H1 (cell line): ENCODE results near the gene PRKACA. TPM values are rescaled to one million over a fixed set of nuclear protein-coding genes. Genes with fewer than 3 reads are reported as not detected.

Source experiments
- CHD7 ChIP-seq: fragments of 300-600 bp; sonication (generic); IDR thresholded peaks from 2 replicates; pipeline ENCODE4 v1.7.1; 2012; ENCODE audit warnings: low read length, moderate library complexity, mild to moderate bottlenecking, inconsistent platforms; ENCODE audit not compliant: insufficient replicate concordance
- FOSL1 ChIP-seq: IDR thresholded peaks from 2 replicates; pipeline ENCODE4 v1.6.1; 2011; ENCODE audit warnings: mild to moderate bottlenecking, low read depth, low read length, moderate library complexity; ENCODE audit not compliant: insufficient read depth
- HDAC2 ChIP-seq, 2 experiments: fragments of 300-600 bp in 1 of 2; sonication (generic) in 1 of 2; IDR thresholded peaks; 2 replicates each; pipeline ENCODE4 v1.6.1; 2011 to 2012; ENCODE audit warnings: low read depth in 2 of 2, low read length in 2 of 2, mild to moderate bottlenecking in 2 of 2, moderate library complexity in 2 of 2, borderline replicate concordance in 1 of 2, inconsistent platforms in 1 of 2
- HDAC6 ChIP-seq: IDR thresholded peaks from one replicate; pipeline ENCODE4 v1.7.1; 2012; ENCODE audit warnings: low read depth, mild to moderate bottlenecking, inconsistent platforms, low read length, moderate library complexity
- POU5F1 ChIP-seq: IDR thresholded peaks from 2 replicates; pipeline ENCODE4 v1.6.1; 2011; ENCODE audit warnings: low read depth, mild to moderate bottlenecking, low read length, moderate library complexity
- RNF2 ChIP-seq: fragments of 200-900, 300-1000 bp; sonication (generic); IDR thresholded peaks from 2 replicates; pipeline ENCODE4 v1.7.1; 2016; ENCODE audit warnings: borderline replicate concordance, low read depth, mild to moderate bottlenecking, antibody characterized with exemption, low read length; ENCODE audit not compliant: poor library complexity, severe bottlenecking; ENCODE audit errors: missing control alignments
- SAP30 ChIP-seq: fragments of 300-600 bp; sonication (generic); IDR thresholded peaks from 2 replicates; pipeline ENCODE4 v1.7.1; 2012; ENCODE audit warnings: low read length, moderate library complexity, mild to moderate bottlenecking, inconsistent platforms; ENCODE audit not compliant: insufficient read depth, insufficient replicate concordance
- SP1 ChIP-seq: IDR thresholded peaks from 2 replicates; pipeline ENCODE4 v1.6.1; 2011; ENCODE audit warnings: low read depth, low read length
- TBP ChIP-seq: IDR thresholded peaks from 2 replicates; pipeline ENCODE4 v1.6.1; 2011; ENCODE audit warnings: low read depth, low read length, improper control_type of control experiment
- polyA plus RNA-seq, 7 experiments: library from polyadenylated mRNA; depleted of rRNA in 3 of 7; stranded (reverse) in 5 of 7; unstranded in 2 of 7; fragments of >200 nt in 5 of 7; fragments of 200-250 nt in 2 of 7; gene quantifications; 1 replicate in 5 of 7; 2 replicates in 1 of 7; 4 replicates in 1 of 7; pipeline versions ENCODE4 v1.2.1 to v1.2.3, GENCODE V29; 2011 to 2013; ENCODE audit warnings: missing spikeins in 2 of 7, mixed read lengths in 2 of 7
- total RNA-seq: library from RNA; stranded (reverse); fragmentation: NEBNext Ultra II Directional; extraction: Animal tissue kit (Norgen Biotek cat#: 25700); gene quantifications from 2 replicates; pipeline ENCODE4 v1.2.1, GENCODE V29; 2021

Gene PRKACA
- total and polyA plus RNA-seq, 2 of the 8 experiments (the other 6 are each of a cell fraction or from before 2014, with no cell fraction given), result 14.2 to 48.2 TPM

GRCh38 chr19:14112051-14112808, 5.3 kb downstream of the PRKACA start (continued):
- TF ChIP-seq CHD7 (no peak), SP1 (no peak), HDAC6 (no peak), TBP (no peak), HDAC2 (IDR thresholded peaks at IDR 0.05; ENCODE audit: borderline replicate concordance in 1 of 2, low read depth in 2 of 2, low read length in 2 of 2) (no peak), FOSL1 (no peak), SAP30 (no peak), POU5F1 (no peak), RNF2 (no peak)
